Endothelial cell of umbilical vein (primary cell): ENCODE measurements around the gene MCF2L. TPM values are rescaled to one million over a fixed set of nuclear protein-coding genes. Genes with fewer than 3 reads are reported as not detected.

Experiments
- BruUV-seq: library from RNA; stranded (reverse); fragments of 400-500 nt; replicated peaks from 2 replicates; lab custom pipeline; 2021; lab: Mats Ljungman, UMichigan
- CTCF ChIA-PET: fragments of 300-600, 350-600 bp; sonication (Branson Sonifier 250); formaldehyde crosslinking; loops from one replicate; lab custom pipeline; 2021; ENCODE audit warnings: antibody characterized with exemption, inconsistent platforms; lab: Charles Lee
- POLR2A ChIA-PET: fragments of 300-600, 350-600 bp; sonication (Branson Sonifier 250); formaldehyde crosslinking; loops from one replicate; lab custom pipeline; 2021; ENCODE audit warnings: antibody characterized with exemption, inconsistent platforms; lab: Charles Lee
- DNase-seq: peaks from one replicate; pipeline ENCODE4 v3.0.0-alpha.2; 2011; ENCODE audit warnings: low read depth, low spot score
- FAIRE-seq: peaks from 2 replicates; lab custom pipeline; 2011; peaks lifted over from hg19 to GRCh38; lab: Jason Lieb, UNC
- H2AFZ ChIP-seq: 2 replicates; pipeline ENCODE4 v1.6.0; 2012; ENCODE audit warnings: low read depth, low read length, control low read depth, inconsistent platforms
- H3K27ac ChIP-seq: 2 replicates; pipeline ENCODE4 v1.5.1; 2011; ENCODE audit warnings: low read depth, mild to moderate bottlenecking, control low read depth, low read length, moderate library complexity; ENCODE audit not compliant: insufficient read depth
- H3K27me3 ChIP-seq, 2 experiments: 2 replicates each; pipeline versions ENCODE4 v1.6.0 to v1.6.1; 2011; ENCODE audit warnings: low read length in 2 of 2, mixed read lengths in 1 of 2; ENCODE audit not compliant: control insufficient read depth in 2 of 2, insufficient read depth in 2 of 2
- H3K36me3 ChIP-seq, 2 experiments: 2 replicates in 1 of 2; 3 replicates in 1 of 2; pipeline ENCODE4 v1.5.1; 2011; ENCODE audit warnings: low read length in 2 of 2, mild to moderate bottlenecking in 1 of 2, moderate library complexity in 1 of 2; ENCODE audit not compliant: control insufficient read depth in 2 of 2, insufficient read depth in 2 of 2; ENCODE audit errors: extremely low read depth in 1 of 2
- H3K4me1 ChIP-seq: 3 replicates; pipeline ENCODE4 v1.5.1; 2011; ENCODE audit warnings: mild to moderate bottlenecking, low read length; ENCODE audit not compliant: control insufficient read depth, insufficient read depth; ENCODE audit errors: extremely low read depth
- H3K4me2 ChIP-seq: 2 replicates; pipeline ENCODE4 v1.6.1; 2011; ENCODE audit warnings: low read length, control low read depth, mixed read lengths; ENCODE audit not compliant: insufficient read depth
- H3K4me3 ChIP-seq, 3 experiments: fragments of 200-600 bp in 1 of 3; sonication (generic), shearing (Covaris generic) in 1 of 3; replicated peaks in 1 of 3; 2 replicates each; pipeline ENCODE4 v1.5.1; 2011 to 2016; ENCODE audit warnings: control low read depth in 3 of 3, low read length in 3 of 3, mild to moderate bottlenecking in 2 of 3, inconsistent platforms in 1 of 3, low read depth in 1 of 3, moderate library complexity in 1 of 3; ENCODE audit not compliant: insufficient read depth in 1 of 3
- H3K79me2 ChIP-seq: 2 replicates; pipeline ENCODE4 v1.6.0; 2012; ENCODE audit warnings: low read length, inconsistent platforms; ENCODE audit not compliant: control insufficient read depth, insufficient read depth
- H3K9ac ChIP-seq: replicated peaks from 2 replicates; pipeline ENCODE3; 2011; ENCODE audit warnings: low read length, control low read depth; ENCODE audit not compliant: insufficient read depth; ENCODE audit errors: extremely low read depth
- H3K9me1 ChIP-seq: replicated peaks from 3 replicates; pipeline ENCODE4 v1.6.0; 2011; ENCODE audit warnings: mild to moderate bottlenecking, low read length; ENCODE audit not compliant: control insufficient read depth, insufficient read depth; ENCODE audit errors: extremely low read depth
- H3K9me3 ChIP-seq: replicated peaks from 2 replicates; pipeline ENCODE4 v1.5.1; 2012; ENCODE audit warnings: low read length, inconsistent platforms; ENCODE audit not compliant: control insufficient read depth, insufficient read depth
- H4K20me1 ChIP-seq: replicated peaks from 2 replicates; pipeline ENCODE3; 2011; ENCODE audit warnings: mild to moderate bottlenecking, low read length; ENCODE audit not compliant: control insufficient read depth, insufficient read depth; ENCODE audit errors: extremely low read depth
- CTCF ChIP-seq, 2 donors: IDR thresholded peaks; 1 replicate in 1 of 2; 2 replicates in 1 of 2; pipeline ENCODE4 v1.5.1; 2011; ENCODE audit warnings: low read length in 2 of 2, mild to moderate bottlenecking in 2 of 2, moderate library complexity in 2 of 2, control low read depth in 1 of 2, inconsistent platforms in 1 of 2, low read depth in 1 of 2; ENCODE audit not compliant: insufficient read depth in 1 of 2; ENCODE audit errors: extremely low read depth in 1 of 2
- EZH2 ChIP-seq: IDR thresholded peaks from 2 replicates; pipeline ENCODE4 v1.6.1; 2012; ENCODE audit warnings: borderline replicate concordance, low read depth, mild to moderate bottlenecking, moderate library complexity, low read length, inconsistent platforms; ENCODE audit not compliant: severe bottlenecking
- FOS ChIP-seq: IDR thresholded peaks from 2 replicates; pipeline ENCODE4 v1.6.1; 2011; ENCODE audit warnings: mild to moderate bottlenecking, low read length, moderate library complexity, borderline replicate concordance; ENCODE audit not compliant: insufficient read depth
- GATA2 ChIP-seq: IDR thresholded peaks from 2 replicates; pipeline ENCODE4 v1.7.0; 2011; ENCODE audit warnings: low read depth, mild to moderate bottlenecking, moderate library complexity, mixed read lengths, low read length; ENCODE audit not compliant: insufficient read length, insufficient read depth
- JUN ChIP-seq: IDR thresholded peaks from 2 replicates; pipeline ENCODE4 v1.6.1; 2011; ENCODE audit warnings: borderline replicate concordance, low read depth; ENCODE audit not compliant: insufficient read length, insufficient read depth
- MAX ChIP-seq: IDR thresholded peaks from 2 replicates; pipeline ENCODE4 v1.6.1; 2011; ENCODE audit not compliant: insufficient read depth, insufficient read length
- POLR2A ChIP-seq: IDR thresholded peaks from 2 replicates; pipeline ENCODE4 v1.6.1; 2012; ENCODE audit warnings: low read depth, mild to moderate bottlenecking, control low read depth, low read length
- POLR2AphosphoS5 ChIP-seq: IDR thresholded peaks from 2 replicates; pipeline ENCODE4 v1.6.1; 2012; ENCODE audit warnings: low read depth, mild to moderate bottlenecking, control low read depth, low read length, moderate library complexity; ENCODE audit not compliant: insufficient read depth
- dilution Hi-C: fragments of 300-500 bp; cut with MboI; formaldehyde crosslinking; loops from one replicate; pipeline ENCODE4 v1.15.0; 2019; ENCODE audit warnings: low sequenced_read_pairs; ENCODE audit not compliant: extremely low pct_ligation_motif_present
- intact Hi-C: fragments of 100-400 bp; cut with micrococcal nuclease; formaldehyde crosslinking; loops from one replicate; pipeline ENCODE4 v1.10.0; 2022
- polyA plus RNA-seq, 4 experiments: library from polyadenylated mRNA; depleted of rRNA in 3 of 4; stranded (reverse) in 3 of 4; unstranded in 1 of 4; fragments of >200 nt; gene quantifications; 2 replicates each; pipeline versions ENCODE4 v1.2.1 to v1.2.3, GENCODE V29; 2011 to 2012; ENCODE audit warnings: missing spikeins in 1 of 4
- total RNA-seq: library from RNA; stranded (reverse); gene quantifications from 2 replicates; pipeline ENCODE4 v1.2.3, GENCODE V29; 2021

Gene MCF2L
- total and polyA plus RNA-seq, 2 donors (not counting 3 experiments of a cell fraction or from before 2014, with no cell fraction given), result 0.33 to 0.58 TPM

- Histone ChIP-seq H3K4me1 (no peaks in the 10 kb centered on the region), H3K79me2 (no peaks in the 10 kb centered on the region), H3K27me3 (no peaks in the 10 kb centered on the region), H3K4me3 (no peak overlapping the region), H3K9me1 (no peaks in the 10 kb centered on the region), H2AFZ (no peak overlapping the region), H3K9me3 (no peaks in the 10 kb centered on the region), H4K20me1 (no peaks in the 10 kb centered on the region), H3K4me2 (no peak overlapping the region), H3K36me3 (no peaks in the 10 kb centered on the region), H3K9ac (no peak overlapping the region), H3K27ac (no peak overlapping the region)
- CTCF ChIA-PET, result no interaction called here
- no peak for TF ChIP-seq FOS
- no peak for TF ChIP-seq GATA2
- TF ChIP-seq JUN, result no peak
- no peak for TF ChIP-seq POLR2A
- no peak for TF ChIP-seq EZH2
- FAIRE-seq (no peak), DNase-seq (no peak)
- no TSS peak for BruUV-seq
- intact Hi-C loops, result no loop called here
- POLR2A ChIA-PET, result no interaction called here
- dilution Hi-C loops, result no loop called here
These were observed 92.2 kb downstream of the MCF2L start for GRCh38 chr13:113061271-113061625.

- Histone ChIP-seq H3K36me3 (no peaks in the 10 kb centered on the region), H3K9me1 (no peaks in the 10 kb centered on the region), H3K27ac (no peak overlapping the region), H3K79me2 (no peaks in the 10 kb centered on the region), H4K20me1 (no peaks in the 10 kb centered on the region), H3K9me3 (no peaks in the 10 kb centered on the region), H3K9ac (no peak overlapping the region), H3K4me3 (no peak overlapping the region), H3K4me1 (no peaks in the 10 kb centered on the region), H3K4me2 (no peak overlapping the region), H3K27me3 (no peaks in the 10 kb centered on the region), H2AFZ (no peak overlapping the region)
- FAIRE-seq, result no peak
- intact Hi-C loops (no loop called here), dilution Hi-C loops (no loop called here)
- ChIA-PET CTCF (no interaction called here), POLR2A (no interaction called here)
- DNase-seq, result no peak
- no peak for TF ChIP-seq JUN
- no peak for TF ChIP-seq EZH2
- no peak for TF ChIP-seq POLR2A
- no peak for TF ChIP-seq CTCF (IDR thresholded peaks at IDR 0.05; ENCODE audit: extremely low read depth in 1 of 2, insufficient read depth in 1 of 2, low read depth in 1 of 2, low read length in 2 of 2)
- TF ChIP-seq MAX, result no peak
- no peak for TF ChIP-seq POLR2AphosphoS5
- no peak for TF ChIP-seq FOS
- no peak for TF ChIP-seq GATA2
- no TSS peak for BruUV-seq
These were observed 92.9 kb downstream of the MCF2L start for GRCh38 chr13:113061796-113062425.
